GM21447 (cell line): ENCODE data around the gene CES1.
"Not testable (repeated sequence)": the region's sequence is repeated elsewhere in the genome, so short reads cannot be mapped to it uniquely, and the experiment has no call there.

ENCODE experiments used
- ATAC-seq: cut with Tn5 transposase; IDR thresholded peaks from one replicate; pipeline ENCODE4 v1.9.1; 2021; ENCODE audit not compliant: unreplicated experiment

CES1 gene

DNA sequence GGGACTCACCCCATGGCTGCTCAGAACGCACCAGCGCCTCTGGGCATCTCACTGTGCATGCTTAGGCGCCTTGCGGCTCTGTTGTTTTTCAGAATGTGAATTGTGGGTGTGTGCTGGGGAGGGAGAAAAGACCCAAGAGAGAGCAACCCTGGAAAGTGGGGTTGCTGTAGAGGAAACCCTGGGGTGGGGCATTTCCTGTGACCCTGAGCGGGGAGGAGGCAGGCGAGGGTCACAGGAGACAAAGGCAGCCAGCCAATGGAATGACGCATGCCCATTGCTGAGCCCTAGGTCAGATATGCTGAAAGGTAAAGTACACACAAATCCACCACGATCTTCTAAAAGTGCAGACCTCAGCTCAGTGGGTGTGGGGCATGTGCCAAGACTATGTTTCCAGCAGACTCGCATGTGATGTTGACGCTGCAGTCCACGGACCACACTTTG is 39.9 kb downstream of the CES1 start:
- ATAC-seq: not testable (repeated sequence)

GRCh38 chr16:55791512-55791911 is 41.4 kb downstream of the CES1 start:
- ATAC-seq: not testable (repeated sequence)

DNA sequence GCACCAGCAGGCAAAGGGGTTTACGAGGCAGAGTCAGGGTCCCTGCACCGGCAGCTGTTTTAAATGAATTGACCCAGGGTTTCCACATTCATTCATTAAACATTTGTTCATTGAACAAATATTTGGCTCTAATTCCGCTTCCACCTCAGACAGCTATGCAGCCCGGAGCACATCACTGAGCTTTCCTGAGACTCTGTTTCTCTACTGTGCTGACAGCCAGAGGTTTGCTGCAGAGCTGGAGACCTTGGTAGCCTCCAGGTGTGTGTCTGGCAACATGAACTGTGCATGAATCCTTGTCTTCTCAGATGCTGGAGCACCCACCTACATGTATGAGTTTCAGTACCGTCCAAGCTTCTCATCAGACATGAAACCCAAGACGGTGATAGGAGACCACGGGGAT is 42.7 kb downstream of the CES1 start:
- not testable (repeated sequence) for ATAC-seq

DNA sequence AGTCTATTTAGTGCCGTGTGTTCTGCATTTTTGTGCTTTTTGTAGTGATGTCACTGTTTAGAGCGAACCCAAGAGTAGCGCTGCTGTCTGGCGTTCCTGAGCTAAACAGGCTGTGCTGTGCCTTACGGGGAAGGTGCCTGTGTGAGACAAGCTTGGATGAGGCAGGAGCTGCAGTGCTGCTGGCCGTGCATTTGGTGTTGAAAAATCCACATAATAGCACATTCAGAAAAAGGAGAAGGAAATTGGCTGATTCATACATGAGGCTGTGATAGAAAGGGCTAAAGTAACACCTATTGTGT is 50.2 kb downstream of the CES1 start:
- ATAC-seq: not testable (repeated sequence)

DNA sequence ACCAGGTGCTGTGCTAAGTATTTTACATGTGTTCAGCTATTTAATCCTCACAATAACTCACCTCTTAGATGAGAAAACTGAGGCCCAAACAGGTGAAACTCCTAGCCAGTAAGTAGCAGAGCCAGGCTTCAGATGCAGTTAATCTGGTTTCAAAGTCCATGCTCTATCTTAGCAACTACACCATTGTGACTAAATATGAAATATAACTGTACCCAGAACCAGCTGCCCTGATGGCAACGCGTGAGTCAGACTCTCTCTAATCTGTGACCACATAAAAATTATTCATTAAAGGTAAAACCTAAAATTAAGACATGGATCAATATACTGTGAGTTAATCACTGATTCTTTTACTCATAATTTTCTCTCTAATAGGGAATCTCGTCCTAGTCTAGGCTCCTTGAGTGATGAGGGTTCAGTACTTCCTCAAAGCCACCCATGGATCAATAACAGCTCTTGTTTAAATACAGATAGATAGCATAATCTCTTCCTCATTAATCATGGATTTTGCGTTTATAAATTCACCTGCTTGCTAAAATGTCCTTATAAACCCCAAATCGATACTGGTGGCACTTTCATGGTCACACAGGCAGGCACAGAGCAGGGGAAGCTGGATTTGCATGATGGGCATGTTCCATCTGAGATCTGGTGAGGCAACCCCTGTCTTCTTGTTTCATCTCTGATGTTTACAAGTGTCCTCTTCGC is 50.7 kb downstream of the CES1 start:
- not testable (repeated sequence) for ATAC-seq

DNA sequence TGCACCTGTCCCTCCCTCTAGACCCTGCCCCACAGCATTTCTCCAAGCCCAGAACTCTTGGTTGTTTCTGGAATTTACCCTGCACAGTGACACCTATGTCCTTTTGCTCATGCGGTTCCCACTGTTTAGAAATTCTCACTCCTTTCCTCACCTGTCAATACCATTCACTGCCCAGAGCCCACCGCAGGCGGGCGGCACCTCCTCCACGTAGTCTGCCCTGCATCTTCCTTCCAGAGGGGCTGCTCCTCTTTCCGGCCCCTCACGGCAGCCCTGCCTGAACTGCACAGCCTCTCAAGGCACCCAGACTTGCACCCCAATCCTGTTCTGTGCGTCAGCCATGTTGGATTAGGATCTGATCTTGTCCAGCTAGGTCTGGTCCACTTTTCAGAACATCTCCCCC is 51.4 kb downstream of the CES1 start:
- ATAC-seq: not testable (repeated sequence)

DNA sequence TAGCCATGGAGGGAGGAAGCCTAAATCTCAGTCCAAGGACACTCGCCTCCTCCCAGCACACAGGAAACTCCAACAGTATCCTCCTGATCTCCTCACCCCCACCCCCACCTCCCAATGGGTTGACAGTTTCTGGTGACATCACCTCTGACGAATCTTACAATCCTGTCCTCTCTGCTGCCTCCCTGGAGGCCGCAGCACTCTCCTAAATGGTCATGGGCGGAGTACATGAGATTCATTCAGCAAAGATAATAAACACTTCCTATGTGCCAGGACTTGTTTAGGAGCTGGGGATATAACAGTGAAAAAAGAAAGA is 52.8 kb downstream of the CES1 start:
- ATAC-seq: not testable (repeated sequence)

- ATAC-seq: no peak
Measured at GRCh38 chr16:55779402-55780094, 53.3 kb downstream of the CES1 start.

DNA sequence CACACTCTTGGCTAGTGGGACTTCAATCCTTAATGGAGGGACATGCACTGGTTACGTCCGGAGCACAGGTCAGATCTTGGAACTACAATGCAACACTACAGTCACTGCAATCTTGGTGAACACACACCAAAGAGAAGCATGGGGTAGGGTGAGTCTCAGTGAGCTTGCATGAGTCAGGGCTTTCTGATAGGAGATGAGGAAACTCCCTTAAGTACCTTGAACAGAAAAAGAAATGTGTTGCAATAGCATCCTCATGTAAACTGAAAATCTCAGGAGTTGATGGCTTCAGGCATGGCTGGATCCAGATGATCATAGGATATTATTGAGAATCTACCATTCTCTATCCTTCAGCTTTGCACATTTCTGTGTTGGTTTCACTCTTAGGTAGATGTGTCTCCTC is 54.1 kb downstream of the CES1 start:
- ATAC-seq: no peak

GRCh38 chr16:55775857-55776256 is 57.0 kb downstream of the CES1 start:
- no peak for ATAC-seq

DNA sequence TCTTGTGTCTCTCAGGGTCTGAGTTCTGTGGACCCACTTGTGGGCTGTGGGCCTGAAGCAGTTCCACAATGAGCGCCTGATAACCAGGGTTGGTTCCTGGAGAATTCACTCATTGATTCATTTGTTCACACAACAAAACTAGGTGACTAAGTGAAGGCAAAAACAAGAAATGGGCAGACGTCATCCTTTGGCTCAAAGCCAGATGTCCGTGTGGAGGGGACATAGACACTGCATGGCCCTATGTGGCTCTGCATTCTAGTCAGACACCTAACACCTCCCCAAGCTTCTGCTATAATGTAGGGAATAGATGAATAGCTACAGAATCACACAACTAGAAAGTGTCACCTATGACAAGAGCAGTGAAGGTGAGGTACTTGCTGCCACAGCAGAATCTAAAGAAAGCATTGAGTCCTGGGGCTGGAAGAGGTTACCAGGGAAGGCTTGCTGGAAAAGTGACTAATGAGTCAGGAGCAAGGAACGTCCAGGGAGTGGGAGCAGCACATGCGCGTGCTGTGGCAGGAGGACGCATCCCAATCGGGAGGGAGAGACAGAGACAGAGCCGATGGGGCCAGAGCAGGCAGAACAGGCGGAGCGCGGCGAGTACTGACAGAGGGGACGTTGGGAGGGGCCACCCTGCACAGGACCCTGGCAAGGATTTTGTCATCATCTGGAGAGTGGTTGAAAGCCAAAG is 58.9 kb downstream of the CES1 start:
- ATAC-seq: no peak

DNA sequence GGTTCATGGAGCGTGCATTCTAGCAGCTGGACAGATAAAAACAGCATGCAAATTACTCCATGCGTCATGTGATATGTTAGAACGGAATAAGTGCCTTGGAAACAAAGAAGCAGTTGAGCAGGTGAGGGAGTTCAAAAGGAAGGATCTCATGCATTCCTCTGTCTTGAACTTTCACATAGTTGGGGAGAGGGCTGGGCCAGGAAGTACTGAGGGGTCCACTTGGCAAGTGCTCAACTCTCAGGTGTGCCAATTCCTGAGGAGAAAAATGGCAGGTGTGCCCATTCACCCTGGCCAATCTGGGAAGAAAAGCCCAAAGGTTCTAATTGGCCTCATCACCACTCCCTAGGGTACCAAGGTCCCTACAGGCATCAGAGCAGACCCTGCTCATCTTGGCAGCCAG is 67.7 kb downstream of the CES1 start:
- no peak for ATAC-seq

- no peak for ATAC-seq
Measured at GRCh38 chr16:55760310-55761001, 72.4 kb downstream of the CES1 start.

DNA sequence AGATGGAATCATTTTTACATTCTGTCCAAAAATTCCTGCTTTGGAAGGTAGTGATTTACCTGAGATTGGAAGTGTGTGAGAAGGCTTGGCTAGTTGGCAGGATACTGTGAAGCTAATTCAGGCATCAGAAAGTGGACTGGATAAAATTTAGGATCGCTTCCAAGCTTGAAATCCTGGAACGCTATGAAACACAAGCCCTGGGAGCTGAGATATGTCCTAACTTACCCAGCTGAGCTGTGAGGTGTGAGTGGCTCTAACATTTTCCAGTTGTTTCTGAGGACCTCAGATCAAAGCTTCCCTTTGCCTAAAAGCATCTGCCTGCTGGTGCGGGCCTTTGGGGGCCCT is 73.0 kb downstream of the CES1 start:
- not testable (repeated sequence) for ATAC-seq

DNA sequence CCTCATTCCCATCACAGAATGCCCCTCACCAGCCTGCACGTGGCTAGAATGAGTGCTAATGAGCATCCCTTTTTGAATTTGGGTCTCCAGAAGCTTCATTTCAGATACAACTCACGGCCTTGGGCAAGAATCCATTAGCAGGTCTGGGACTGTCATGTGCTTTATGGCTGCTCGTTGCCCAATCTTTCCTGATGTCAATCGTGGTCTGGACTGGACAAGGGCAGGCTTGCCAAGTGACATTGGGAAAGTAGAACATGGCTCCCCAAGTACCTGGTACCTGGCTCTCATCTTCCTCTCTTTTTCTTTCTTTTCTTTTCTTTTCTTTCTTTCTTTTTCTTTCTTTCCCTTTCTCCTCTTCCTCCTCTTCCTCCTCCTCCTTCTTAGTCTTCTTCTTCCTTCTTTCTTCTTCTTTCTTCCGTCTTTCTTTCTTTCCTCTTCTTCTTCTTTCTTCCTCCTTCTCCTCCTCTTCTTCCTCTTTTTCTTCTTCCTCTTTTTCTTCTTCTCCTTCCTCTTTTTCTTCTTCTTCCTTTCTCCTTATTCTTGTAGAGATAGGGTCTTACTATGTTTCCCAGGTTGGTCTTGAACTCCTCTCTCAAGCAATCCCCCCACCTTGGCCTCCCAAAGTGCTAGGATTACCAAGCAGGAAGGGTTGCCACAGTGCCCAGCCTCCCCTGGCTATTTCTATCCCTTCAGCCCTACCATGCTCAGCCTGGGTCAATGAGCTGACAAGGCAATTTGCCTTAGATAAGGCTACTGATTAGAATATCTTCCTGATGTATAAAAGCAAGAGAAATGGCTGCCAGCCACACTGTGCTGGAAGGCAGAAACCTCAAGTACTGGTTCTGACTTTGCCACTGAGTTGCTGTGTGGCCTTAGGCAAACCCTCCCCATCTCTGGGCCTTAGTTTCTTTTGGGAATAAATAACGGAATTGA is 75.0 kb downstream of the CES1 start:
- not testable (repeated sequence) for ATAC-seq

GRCh38 chr16:55756963-55757362 is 75.9 kb downstream of the CES1 start:
- ATAC-seq: no peak

DNA sequence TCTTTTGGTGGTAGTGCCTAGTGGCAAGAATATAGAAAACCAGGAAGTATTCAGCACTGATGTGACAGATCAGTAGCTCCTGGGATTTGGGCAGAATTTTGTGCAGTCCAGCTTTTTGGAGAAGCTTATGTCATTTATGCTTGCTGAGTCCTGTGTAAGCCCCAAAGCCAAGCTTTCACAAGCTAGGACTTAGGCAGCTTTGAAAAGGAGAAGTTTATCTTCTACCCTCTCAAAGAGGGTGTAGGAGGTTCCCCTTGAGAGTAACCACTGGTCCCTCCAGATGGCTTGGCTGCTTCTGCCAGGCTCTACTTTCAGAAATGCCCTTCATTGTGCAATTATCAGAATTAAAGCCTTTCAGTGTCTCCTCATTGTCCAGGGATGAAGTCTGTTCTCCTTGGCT is 78.8 kb downstream of the CES1 start:
- no peak for ATAC-seq

DNA sequence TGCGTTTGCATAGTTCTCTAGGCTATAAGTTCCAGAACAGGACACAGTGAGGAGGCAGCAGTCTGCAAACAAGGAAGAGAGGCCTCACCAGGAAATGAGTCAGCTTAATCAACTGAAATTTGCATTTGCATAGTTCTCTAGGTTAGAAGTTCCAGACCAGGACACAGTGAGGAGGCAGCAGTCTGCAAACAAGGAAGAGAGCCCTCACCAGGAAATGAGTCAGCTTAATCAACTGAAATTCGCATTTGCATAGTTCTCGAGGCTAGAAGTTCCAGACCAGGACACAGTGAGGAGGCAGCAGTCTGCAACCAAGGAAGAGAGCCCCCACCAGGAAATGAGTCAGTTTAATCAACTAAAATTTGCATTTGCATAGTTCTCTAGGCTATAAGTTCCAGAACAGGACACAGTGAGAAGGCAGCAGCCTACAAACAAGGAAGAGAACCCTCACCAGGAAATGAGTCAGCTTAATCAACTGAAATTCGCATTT is 79.7 kb downstream of the CES1 start:
- not testable (repeated sequence) for ATAC-seq
